Activated T-helper 1 cell treated with Interleukin-2 at 50 U/mL for 16 hours (primary cell): ENCODE results near the gene OBP2A.

Source experiments
- DNase-seq: peaks from one replicate; pipeline ENCODE4 v3.0.0-alpha.2; 2020; ENCODE audit warnings: low read depth

OBP2A gene

GRCh38 chr9:135579889-135580660 lies 34.1 kb downstream of the OBP2A start:
- DNase-seq = no peak

GRCh38 chr9:135580664-135581380 lies 34.9 kb downstream of the OBP2A start:
- no peak for DNase-seq

GRCh38 chr9:135581636-135582426 lies 35.9 kb downstream of the OBP2A start:
- no peak for DNase-seq

- no peak for DNase-seq
Measured at GRCh38 chr9:135582541-135582940, 36.6 kb downstream of the OBP2A start.

- no peak for DNase-seq
Measured at GRCh38 chr9:135582966-135583687, 37.2 kb downstream of the OBP2A start.

GRCh38 chr9:135583688-135584011 lies 37.7 kb downstream of the OBP2A start:
- DNase-seq = no peak

GRCh38 chr9:135584371-135584770 lies 38.4 kb downstream of the OBP2A start:
- no peak for DNase-seq

- no peak for DNase-seq
Measured at GRCh38 chr9:135584934-135585333, 39.0 kb downstream of the OBP2A start.

- no peak for DNase-seq
Measured at GRCh38 chr9:135586601-135587109, 40.7 kb downstream of the OBP2A start.

GRCh38 chr9:135587658-135588057 lies 41.7 kb downstream of the OBP2A start:
- no peak for DNase-seq

GRCh38 chr9:135588371-135588770 lies 42.4 kb downstream of the OBP2A start:
- no peak for DNase-seq

- DNase-seq = no peak
Measured at GRCh38 chr9:135588886-135589595, 43.1 kb downstream of the OBP2A start.

- no peak for DNase-seq
Measured at GRCh38 chr9:135589596-135590485, 43.9 kb downstream of the OBP2A start.

GRCh38 chr9:135590486-135591079 lies 44.7 kb downstream of the OBP2A start:
- no peak for DNase-seq

GRCh38 chr9:135591506-135592330 lies 45.8 kb downstream of the OBP2A start:
- no peak for DNase-seq

- no peak for DNase-seq
Measured at GRCh38 chr9:135592331-135592590, 46.3 kb downstream of the OBP2A start.

- no peak for DNase-seq
Measured at GRCh38 chr9:135592625-135593024, 46.7 kb downstream of the OBP2A start.

GRCh38 chr9:135596211-135596610 lies 50.3 kb downstream of the OBP2A start:
- DNase-seq = no peak
